Spleen (tissue), 7 donors: ENCODE results near the gene PGLYRP2.

ENCODE experiments used
- CTCF ChIP-seq, 11 experiments: fragments of 200-600 bp in 7 of 11; fragments of 450-650 bp in 4 of 11; sonication (generic) in 4 of 11; IDR thresholded peaks in 8 of 11; conservative IDR thresholded peaks in 3 of 11; 1 replicate in 7 of 11; 2 replicates in 4 of 11; pipeline versions ENCODE4 v1.4.0 to v1.8.0; 2016 to 2021; ENCODE audit warnings: antibody characterized with exemption in 11 of 11, inconsistent platforms in 4 of 11, mild to moderate bottlenecking in 1 of 11
- POLR2A ChIP-seq, 3 donors: fragments of 450-650 bp; IDR thresholded peaks; one replicate each; pipeline ENCODE4 v1.5.1; 2017; ENCODE audit warnings: antibody characterized with exemption in 3 of 3, mild to moderate bottlenecking in 1 of 3
- donor health status: DM: no; HTN: no; CAD: no; lungs with moderate emphysema.
- donor health status: DM: no; HTN: no; CAD: no.
- donor health status: DM: no; HTN: no; CAD: no.

GRCh38 chr19:15445227-15445605 is 34.1 kb downstream of the PGLYRP2 start:
- no peak for TF ChIP-seq CTCF (IDR thresholded peaks at IDR 0.05 in 8 of 11, conservative IDR thresholded peaks at IDR 0.05 in 3 of 11)
- TF ChIP-seq POLR2A (IDR thresholded peaks at IDR 0.05) = no peak
